ENCODE measurements around the gene TUBA1B. TPM values are rescaled to one million over a fixed set of nuclear protein-coding genes. Genes with fewer than 3 reads are reported as not detected.

The TUBA1B gene
- total and polyA plus RNA-seq, 2 of the 8 experiments (the other 6 are each of a cell fraction or from before 2014, with no cell fraction given) = 2,092 to 6,837 TPM

- no peak for TF ChIP-seq EGR1 (IDR thresholded peaks at IDR 0.05; ENCODE audit: borderline replicate concordance, low read depth, low read length)
- no peak for TF ChIP-seq PHF8 (conservative IDR thresholded peaks at IDR 0.05; ENCODE audit: low read depth, low read length)
- no peak for TF ChIP-seq HDAC2 (IDR thresholded peaks at IDR 0.05; ENCODE audit: borderline replicate concordance in 1 of 2, low read depth in 2 of 2, low read length in 2 of 2)
- TF ChIP-seq POLR2AphosphoS5 (IDR thresholded peaks at IDR 0.05; ENCODE audit: low read depth, low read length) = no peak
Measured at GRCh38 chr12:49138587-49138986, 7.4 kb upstream of the TUBA1B start (continued).
